GM12878 (cell line): ENCODE data around the gene ADM. TPM values are rescaled to one million over a fixed set of nuclear protein-coding genes. Genes with fewer than 3 reads are reported as not detected.

Experiments used
- ATAC-seq: fragments of 200-7000 bp; cut with Tn5 transposase; 3 replicates; pipeline ENCODE4 v1.9.1; 2020; ENCODE audit warnings: mild to moderate bottlenecking, moderate library complexity
- BruUV-seq: library from RNA; stranded (reverse); fragments of 400-500 nt; replicated peaks from 2 replicates; lab custom pipeline; 2021; lab: Mats Ljungman, UMichigan
- CTCF ChIA-PET: fragments of 300-600 bp; sonication (Branson Sonifier 250); formaldehyde crosslinking; extraction: SDS; loops from one replicate; lab custom pipeline; 2021; ENCODE audit warnings: inconsistent platforms; lab: Yijun Ruan, JAX
- POLR2A ChIA-PET: fragments of 350-600 bp; formaldehyde crosslinking; extraction: SDS; loops from one replicate; lab custom pipeline; 2021; ENCODE audit warnings: inconsistent platforms; lab: Charles Lee
- RAD21 ChIA-PET: fragments of 300-600 bp; sonication (Branson Sonifier 250); formaldehyde crosslinking; loops from one replicate; lab custom pipeline; 2023; ENCODE audit warnings: antibody characterized with exemption; ENCODE audit not compliant: unreplicated experiment; lab: Charles Lee
- SMC1A ChIA-PET: fragments of 300-600 bp; sonication (Branson Sonifier 250); formaldehyde crosslinking; loops from one replicate; lab custom pipeline; 2023; ENCODE audit not compliant: unreplicated experiment, uncharacterized antibody; lab: Charles Lee
- DNase-seq: peaks from one replicate; pipeline ENCODE4 v3.0.0-alpha.2; 2011; ENCODE audit warnings: low read depth, low spot score
- FAIRE-seq: peaks from 3 replicates; lab custom pipeline; 2011; peaks lifted over from hg19 to GRCh38; lab: Jason Lieb, UNC
- H2AFZ ChIP-seq: 2 replicates; pipeline ENCODE4 v1.6.0; 2011; ENCODE audit warnings: low read depth, low read length, control low read depth; ENCODE audit not compliant: control insufficient read depth
- H3K27ac ChIP-seq: 2 replicates; pipeline ENCODE4 v1.5.1; 2011; ENCODE audit warnings: control low read depth; ENCODE audit not compliant: control insufficient read depth, insufficient read depth
- H3K27me3 ChIP-seq, 2 experiments: replicated peaks in 1 of 2; 2 replicates each; pipeline versions ENCODE4 v1.6.0 to v1.6.1; 2011; ENCODE audit warnings: low read length in 1 of 2; ENCODE audit not compliant: control insufficient read depth in 2 of 2, insufficient read depth in 2 of 2
- H3K36me3 ChIP-seq, 2 experiments: 2 replicates each; pipeline ENCODE4 v1.5.1; 2011; ENCODE audit warnings: low read length in 1 of 2; ENCODE audit not compliant: control insufficient read depth in 2 of 2, insufficient read depth in 2 of 2
- H3K4me1 ChIP-seq: 2 replicates; pipeline ENCODE4 v1.6.1; 2011; ENCODE audit warnings: mild to moderate bottlenecking, low read length, moderate library complexity, mixed read lengths; ENCODE audit not compliant: control insufficient read depth, insufficient read depth
- H3K4me2 ChIP-seq: 2 replicates; pipeline ENCODE4 v1.6.0; 2011; ENCODE audit warnings: control low read depth; ENCODE audit not compliant: control insufficient read depth, insufficient read depth
- H3K4me3 ChIP-seq: fragments of 200-600 bp; sonication (generic); 2 replicates; pipeline ENCODE4 v1.5.1; 2016
- H3K79me2 ChIP-seq: 2 replicates; pipeline ENCODE4 v1.6.0; 2011; ENCODE audit warnings: low read length; ENCODE audit not compliant: control insufficient read depth, insufficient read depth
- H3K9ac ChIP-seq: 2 replicates; pipeline ENCODE4 v1.8.0; 2011; ENCODE audit warnings: low read length, control low read depth, mixed read lengths; ENCODE audit not compliant: control insufficient read depth, insufficient read depth
- H3K9me3 ChIP-seq: replicated peaks from 3 replicates; pipeline ENCODE4 v1.5.1; 2011; ENCODE audit warnings: mild to moderate bottlenecking, low read length; ENCODE audit not compliant: control insufficient read depth, insufficient read depth
- H4K20me1 ChIP-seq: 2 replicates; pipeline ENCODE4 v1.6.0; 2011; ENCODE audit not compliant: control insufficient read depth, insufficient read depth
- BRCA1 ChIP-seq: IDR thresholded peaks from 2 replicates; pipeline ENCODE4 v1.6.1; 2011; ENCODE audit warnings: low read depth, low read length, improper control_type of control experiment
- CBX3 ChIP-seq: fragments of 200-600 bp; sonication (generic); IDR thresholded peaks from 2 replicates; pipeline ENCODE4 v1.6.1; 2016; ENCODE audit warnings: low read depth, borderline replicate concordance
- DPF2 ChIP-seq: fragments of 450-650 bp; IDR thresholded peaks from 2 replicates; pipeline ENCODE4 v1.6.1; 2017; ENCODE audit warnings: mild to moderate bottlenecking
- FOXM1 ChIP-seq: IDR thresholded peaks from 2 replicates; pipeline ENCODE4 v1.6.1; 2012; ENCODE audit warnings: low read depth, mild to moderate bottlenecking, inconsistent platforms, low read length, moderate library complexity
- HDAC6 ChIP-seq: fragments of 200-600 bp; sonication (generic); IDR thresholded peaks from one replicate; pipeline ENCODE4 v1.8.0; 2017; ENCODE audit warnings: antibody characterized with exemption; ENCODE audit not compliant: unreplicated experiment
- IRF5 ChIP-seq: fragments of 450-650 bp; IDR thresholded peaks from 2 replicates; pipeline ENCODE4 v1.6.1; 2017; ENCODE audit warnings: borderline replicate concordance
- NFYB ChIP-seq: IDR thresholded peaks from 2 replicates; pipeline ENCODE4 v1.6.1; 2011; ENCODE audit warnings: low read depth, mild to moderate bottlenecking, low read length, improper control_type of control experiment, moderate library complexity; ENCODE audit not compliant: insufficient read depth
- NR2C1 ChIP-seq: fragments of 450-650 bp; IDR thresholded peaks from 2 replicates; pipeline ENCODE4 v1.6.1; 2017; ENCODE audit warnings: antibody characterized with exemption, mild to moderate bottlenecking, moderate library complexity
- STAT3 ChIP-seq: IDR thresholded peaks from 2 replicates; pipeline ENCODE4 v1.6.1; 2011; ENCODE audit warnings: low read depth, low read length, improper control_type of control experiment
- WRNIP1 ChIP-seq: IDR thresholded peaks from 2 replicates; pipeline ENCODE4 v1.6.1; 2011; ENCODE audit warnings: low read depth, low read length, improper control_type of control experiment, borderline replicate concordance
- WGBS: methylation state at CpG from one replicate; pipeline ENCODE4 v1.1.6; 2016; ENCODE audit warnings: low lambda C conversion rate; ENCODE audit not compliant: insufficient replicate concordance, insufficient coverage; ENCODE audit errors: missing lambda C conversion rate; 5-methylcytosine and 5-hydroxymethylcytosine counted together
- in situ Hi-C: fragments of 300-500 bp; cut with MboI; formaldehyde crosslinking; loops from 9 replicates; pipeline ENCODE4 v1.14.3; 2018; ENCODE audit warnings: mixed read lengths
- intact Hi-C: fragments of 100-400 bp; cut with micrococcal nuclease; formaldehyde crosslinking; loops from one replicate; pipeline ENCODE4 v1.14.2; 2022; ENCODE audit not compliant: unreplicated experiment
- polyA plus RNA-seq, 11 experiments: library from polyadenylated mRNA; depleted of rRNA in 4 of 11; unstranded in 6 of 11; stranded (reverse) in 5 of 11; fragments of >200 nt; fragmentation: Nextera tagmentation in 4 of 11; fragmentation: Illumina TruSeq in 1 of 11; extraction: Ambion mirVana in 4 of 11; extraction: Trizol in 1 of 11; gene quantifications; 1 replicate in 1 of 11; 2 replicates in 10 of 11; pipeline versions ENCODE4 v1.2.1 to v1.2.3, GENCODE V29; 2011 to 2016; ENCODE audit warnings: inconsistent platforms in 2 of 11, missing spikeins in 2 of 11, low read depth in 1 of 11
- total RNA-seq, 4 experiments: library from RNA; depleted of rRNA in 3 of 4; stranded (reverse); fragments of >200 nt in 3 of 4; fragmentation: Illumina TruSeq in 1 of 4; extraction: Trizol in 1 of 4; gene quantifications; 2 replicates each; pipeline versions ENCODE4 v1.2.1 to v1.2.3, GENCODE V29; 2013 to 2021
- TF ChIP-seq, protein P1 (sequence below): IDR thresholded peaks from 2 replicates; pipeline ENCODE4 v1.6.1; 2012; ENCODE audit warnings: improper control_type of control experiment, low read depth, low read length; ENCODE audit not compliant: insufficient replicate concordance

Gene ADM
- total and polyA plus RNA-seq, 10 of the 15 experiments (the other 5 are each of a cell fraction or from before 2014, with no cell fraction given), result 0.11 to 4.2 (median 0.21) TPM; not detected in 7

GRCh38 chr11:10320736-10321465 is 16.0 kb downstream of the ADM start:
- no peaks in the 10 kb centered on the region for H4K20me1 ChIP-seq
- no peaks in the 10 kb centered on the region for H3K79me2 ChIP-seq
- ChIA-PET CTCF (interaction anchor here (0.6 to 3.6 kb wide), 9 partner anchors 12 to 353 kb away, joined by 3 to 48 read pairs (median 6); no protein-coding TSS in a partner anchor), RAD21 (interaction anchor here (0.9 to 3.2 kb wide), 3 partner anchors 11 to 16 kb away, joined by 4 to 15 read pairs (median 14); partner anchors contain the start of gene ADM), SMC1A (interaction anchor here (0.6 to 6.5 kb wide), 8 partner anchors 11 to 139 kb away, joined by 3 to 55 read pairs (median 5); no protein-coding TSS in a partner anchor), POLR2A (no interaction called here)
- H2AFZ ChIP-seq, result no peak overlapping the region
- no peak overlapping the region for H3K4me2 ChIP-seq
- no peak overlapping the region for H3K27ac ChIP-seq
- 97% methylated on average over 4 of the region's 4 CpGs for WGBS
- H3K27me3 ChIP-seq, result no peaks in the 10 kb centered on the region
- H3K9ac ChIP-seq, result no peak overlapping the region
- DNase-seq (no peak), ATAC-seq (no peak), FAIRE-seq (no peak)
- in situ Hi-C loops, result loop anchor here (5.0 to 10.0 kb wide), 3 partner anchors 109 to 556 kb away; no protein-coding TSS in a partner anchor
- H3K4me3 ChIP-seq, result no peak overlapping the region
- no peak for TF ChIP-seq NFYB
- TF ChIP-seq FOXM1, result no peak
- no peak for TF ChIP-seq STAT3
- no peak for TF ChIP-seq BRCA1
- no peak for TF ChIP-seq HDAC6
- no peak for TF ChIP-seq DPF2
- TF ChIP-seq, protein P1, sequence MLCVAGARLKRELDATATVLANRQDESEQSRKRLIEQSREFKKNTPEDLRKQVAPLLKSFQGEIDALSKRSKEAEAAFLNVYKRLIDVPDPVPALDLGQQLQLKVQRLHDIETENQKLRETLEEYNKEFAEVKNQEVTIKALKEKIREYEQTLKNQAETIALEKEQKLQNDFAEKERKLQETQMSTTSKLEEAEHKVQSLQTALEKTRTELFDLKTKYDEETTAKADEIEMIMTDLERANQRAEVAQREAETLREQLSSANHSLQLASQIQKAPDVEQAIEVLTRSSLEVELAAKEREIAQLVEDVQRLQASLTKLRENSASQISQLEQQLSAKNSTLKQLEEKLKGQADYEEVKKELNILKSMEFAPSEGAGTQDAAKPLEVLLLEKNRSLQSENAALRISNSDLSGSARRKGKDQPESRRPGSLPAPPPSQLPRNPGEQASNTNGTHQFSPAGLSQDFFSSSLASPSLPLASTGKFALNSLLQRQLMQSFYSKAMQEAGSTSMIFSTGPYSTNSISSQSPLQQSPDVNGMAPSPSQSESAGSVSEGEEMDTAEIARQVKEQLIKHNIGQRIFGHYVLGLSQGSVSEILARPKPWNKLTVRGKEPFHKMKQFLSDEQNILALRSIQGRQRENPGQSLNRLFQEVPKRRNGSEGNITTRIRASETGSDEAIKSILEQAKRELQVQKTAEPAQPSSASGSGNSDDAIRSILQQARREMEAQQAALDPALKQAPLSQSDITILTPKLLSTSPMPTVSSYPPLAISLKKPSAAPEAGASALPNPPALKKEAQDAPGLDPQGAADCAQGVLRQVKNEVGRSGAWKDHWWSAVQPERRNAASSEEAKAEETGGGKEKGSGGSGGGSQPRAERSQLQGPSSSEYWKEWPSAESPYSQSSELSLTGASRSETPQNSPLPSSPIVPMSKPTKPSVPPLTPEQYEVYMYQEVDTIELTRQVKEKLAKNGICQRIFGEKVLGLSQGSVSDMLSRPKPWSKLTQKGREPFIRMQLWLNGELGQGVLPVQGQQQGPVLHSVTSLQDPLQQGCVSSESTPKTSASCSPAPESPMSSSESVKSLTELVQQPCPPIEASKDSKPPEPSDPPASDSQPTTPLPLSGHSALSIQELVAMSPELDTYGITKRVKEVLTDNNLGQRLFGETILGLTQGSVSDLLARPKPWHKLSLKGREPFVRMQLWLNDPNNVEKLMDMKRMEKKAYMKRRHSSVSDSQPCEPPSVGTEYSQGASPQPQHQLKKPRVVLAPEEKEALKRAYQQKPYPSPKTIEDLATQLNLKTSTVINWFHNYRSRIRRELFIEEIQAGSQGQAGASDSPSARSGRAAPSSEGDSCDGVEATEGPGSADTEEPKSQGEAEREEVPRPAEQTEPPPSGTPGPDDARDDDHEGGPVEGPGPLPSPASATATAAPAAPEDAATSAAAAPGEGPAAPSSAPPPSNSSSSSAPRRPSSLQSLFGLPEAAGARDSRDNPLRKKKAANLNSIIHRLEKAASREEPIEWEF, result no peak
- no peak for TF ChIP-seq IRF5
- no peak for TF ChIP-seq WRNIP1
- TF ChIP-seq CBX3, result no peak
- no peak for TF ChIP-seq NR2C1
- BruUV-seq, result no TSS peak
- intact Hi-C loops, result loop anchor here (5.0 kb wide), 3 partner anchors 349 to 564 kb away; no protein-coding TSS in a partner anchor
- no peaks in the 10 kb centered on the region for H3K9me3 ChIP-seq
- H3K36me3 ChIP-seq, result no peaks in the 10 kb centered on the region
- peaks cover 24% of the 10 kb centered on the region for H3K4me1 ChIP-seq
